DOHH2 (cell line): ENCODE results near the gene PADI1.

Source experiments
- H3F3A ChIP-seq: fragments of 200-600 bp; sonication (generic), shearing (Covaris generic); 2 replicates; pipeline ENCODE4 v1.6.0; 2016; ENCODE audit warnings: antibody characterized with exemption, mild to moderate bottlenecking; ENCODE audit not compliant: control insufficient read depth, insufficient read depth
- H3K27ac ChIP-seq: fragments of 200-600 bp; sonication (generic); 2 replicates; pipeline ENCODE4 v1.5.1; 2014; ENCODE audit warnings: low read depth, mild to moderate bottlenecking, low read length, moderate library complexity
- H3K27me3 ChIP-seq: fragments of 200-600 bp; sonication (generic); 2 replicates; pipeline ENCODE4 v1.6.1; 2014; ENCODE audit warnings: mild to moderate bottlenecking, low read length, mixed read lengths; ENCODE audit not compliant: control insufficient read depth
- H3K36me3 ChIP-seq: fragments of 200-600 bp; sonication (generic); 2 replicates; pipeline ENCODE4 v1.6.1; 2014; ENCODE audit warnings: mild to moderate bottlenecking, low read length, moderate library complexity, mixed read lengths; ENCODE audit not compliant: control insufficient read depth
- H3K4me1 ChIP-seq: fragments of 200-600 bp; sonication (generic); 2 replicates; pipeline ENCODE4 v1.6.1; 2014; ENCODE audit warnings: mild to moderate bottlenecking, low read length, mixed read lengths; ENCODE audit not compliant: control insufficient read depth
- H3K4me2 ChIP-seq: fragments of 200-600 bp; sonication (generic); 2 replicates; pipeline ENCODE4 v1.6.0; 2014; ENCODE audit warnings: mild to moderate bottlenecking, low read length, moderate library complexity
- H3K4me3 ChIP-seq: fragments of 200-600 bp; sonication (generic); 2 replicates; pipeline ENCODE4 v1.5.1; 2014; ENCODE audit warnings: mild to moderate bottlenecking, low read length, mixed read lengths
- H3K79me2 ChIP-seq: fragments of 200-600 bp; sonication (generic); 2 replicates; pipeline ENCODE4 v1.6.1; 2014; ENCODE audit warnings: mild to moderate bottlenecking, low read length, mixed read lengths; ENCODE audit not compliant: control insufficient read depth
- H3K9me2 ChIP-seq: fragments of 200-600 bp; sonication (generic); replicated peaks from 2 replicates; pipeline ENCODE4 v1.6.1; 2014; ENCODE audit warnings: mild to moderate bottlenecking, low read length, mixed read lengths; ENCODE audit not compliant: control insufficient read depth
- H3K9me3 ChIP-seq: fragments of 200-600 bp; sonication (generic); 2 replicates; pipeline ENCODE4 v1.6.1; 2014; ENCODE audit warnings: antibody characterized with exemption, low read length, mixed read lengths; ENCODE audit not compliant: control insufficient read depth, insufficient read depth
- H4K20me1 ChIP-seq: fragments of 200-600 bp; sonication (generic); 2 replicates; pipeline ENCODE4 v1.6.0; 2014; ENCODE audit warnings: low read depth, mild to moderate bottlenecking, antibody characterized with exemption, low read length, moderate library complexity; ENCODE audit not compliant: control insufficient read depth, insufficient read depth
- CTCF ChIP-seq: fragments of 200-600 bp; sonication (generic); IDR thresholded peaks from one replicate; pipeline ENCODE4 v1.5.1; 2014; ENCODE audit warnings: antibody characterized with exemption, mild to moderate bottlenecking, low read depth, low read length; ENCODE audit not compliant: poor library complexity, severe bottlenecking
- EZH2phosphoT487 ChIP-seq: fragments of 200-600 bp; sonication (generic); IDR thresholded peaks from 2 replicates; pipeline ENCODE4 v1.6.1; 2017; ENCODE audit warnings: borderline replicate concordance, mild to moderate bottlenecking, antibody characterized with exemption, low read length, moderate library complexity, mixed read lengths

PADI1 gene

GRCh38 chr1:17276568-17276967, 71.6 kb downstream of the PADI1 start:
- Histone ChIP-seq H3K36me3 (no peaks in the 10 kb centered on the region), H4K20me1 (no peaks in the 10 kb centered on the region), H3K27me3 (0 out of 2 replicates have a peak, but pooled peaks cover 3% of the 10 kb centered on the region), H3K27ac (no peak overlapping the region), H3K9me3 (no peaks in the 10 kb centered on the region), H3K4me1 (no peaks in the 10 kb centered on the region), H3K79me2 (no peaks in the 10 kb centered on the region), H3K9me2 (no peaks in the 10 kb centered on the region), H3K4me2 (no peak overlapping the region), H3F3A (no peaks in the 10 kb centered on the region), H3K4me3 (no peak overlapping the region)
- TF ChIP-seq CTCF, result no peak

- Histone ChIP-seq H3K4me2 (no peak overlapping the region), H4K20me1 (no peaks in the 10 kb centered on the region), H3K9me2 (no peaks in the 10 kb centered on the region), H3K4me1 (no peaks in the 10 kb centered on the region), H3K36me3 (no peaks in the 10 kb centered on the region), H3K9me3 (no peaks in the 10 kb centered on the region), H3K79me2 (no peaks in the 10 kb centered on the region), H3K27me3 (0 out of 2 replicates have a peak, but pooled peaks cover 6% of the 10 kb centered on the region), H3F3A (no peaks in the 10 kb centered on the region), H3K27ac (no peak overlapping the region), H3K4me3 (no peak overlapping the region)
- no peak for TF ChIP-seq CTCF
- TF ChIP-seq EZH2phosphoT487, result no peak
Observed at GRCh38 chr1:17277511-17278159, 72.7 kb downstream of the PADI1 start.

- Histone ChIP-seq H3K27ac (no peak overlapping the region), H3K79me2 (no peaks in the 10 kb centered on the region), H3K4me1 (no peaks in the 10 kb centered on the region), H3F3A (no peaks in the 10 kb centered on the region), H4K20me1 (no peaks in the 10 kb centered on the region), H3K9me3 (no peaks in the 10 kb centered on the region), H3K36me3 (no peaks in the 10 kb centered on the region), H3K9me2 (no peaks in the 10 kb centered on the region), H3K4me2 (no peak overlapping the region), H3K27me3 (peaks cover 6% of the 10 kb centered on the region; the same call in 1 of the 2 replicates), H3K4me3 (no peak overlapping the region)
- TF ChIP-seq CTCF (no peak), EZH2phosphoT487 (no peak)
Observed at GRCh38 chr1:17278996-17279830, 74.3 kb downstream of the PADI1 start.
